GM18498 (cell line): ENCODE results near the gene NAT16.

Experiments used
- ATAC-seq: cut with Tn5 transposase; IDR thresholded peaks from one replicate; pipeline ENCODE4 v1.9.1; 2021; ENCODE audit warnings: mild to moderate bottlenecking, moderate library complexity; ENCODE audit not compliant: unreplicated experiment

Gene NAT16

GRCh38 chr7:101180130-101180755, at the start of gene NAT16:
Gene NAT16 (minus strand): TSS chr7:101180293. CDS start chr7:101174807, 5,486 bp downstream.
- ATAC-seq = no peak

- ATAC-seq = no peak
Measured at GRCh38 chr7:101226721-101227120, 46.6 kb upstream of the NAT16 start.

GRCh38 chr7:101225650-101226049, 45.6 kb upstream of the NAT16 start:
- ATAC-seq = no peak

- no peak for ATAC-seq
Measured at GRCh38 chr7:101223528-101223927, 43.4 kb upstream of the NAT16 start.

GRCh38 chr7:101222275-101222830, 42.3 kb upstream of the NAT16 start:
- ATAC-seq = no peak

- ATAC-seq = no peak
Measured at GRCh38 chr7:101220295-101220694, 40.2 kb upstream of the NAT16 start.

GRCh38 chr7:101218236-101219125, 38.4 kb upstream of the NAT16 start:
- ATAC-seq = peak; percentile 16

- ATAC-seq = peak; percentile 70
Measured at GRCh38 chr7:101217388-101218235, 37.5 kb upstream of the NAT16 start, which contains the start of the genes PLOD3 and ZNHIT1. Gene PLOD3 (minus strand): TSS chr7:101217581. CDS start chr7:101217274, 307 bp downstream. Gene ZNHIT1 (plus strand): TSS chr7:101218165. CDS start chr7:101218196, 31 bp downstream.

- ATAC-seq = peak; percentile 29
Measured at GRCh38 chr7:101216860-101217387, 36.8 kb upstream of the NAT16 start.

- ATAC-seq = no peak
Measured at GRCh38 chr7:101216001-101216859, 36.1 kb upstream of the NAT16 start.

GRCh38 chr7:101212014-101212413, 31.9 kb upstream of the NAT16 start:
- no peak for ATAC-seq

GRCh38 chr7:101211501-101211900, 31.4 kb upstream of the NAT16 start:
- no peak for ATAC-seq

- no peak for ATAC-seq
Measured at GRCh38 chr7:101210143-101210542, 30.1 kb upstream of the NAT16 start.

GRCh38 chr7:101208794-101209193, 28.7 kb upstream of the NAT16 start:
- ATAC-seq = no peak

GRCh38 chr7:101207459-101207858, 27.4 kb upstream of the NAT16 start:
- ATAC-seq = no peak

- no peak for ATAC-seq
Measured at GRCh38 chr7:101206665-101207042, 26.6 kb upstream of the NAT16 start.

- no peak for ATAC-seq
Measured at GRCh38 chr7:101205901-101206664, 26.0 kb upstream of the NAT16 start.
